ENCODE data around the gene CERCAM. TPM values are rescaled to one million over a fixed set of nuclear protein-coding genes. Genes with fewer than 3 reads are reported as not detected.

The CERCAM gene
- total and polyA plus RNA-seq, 2 of the 13 experiments (the other 11 are each of a cell fraction or from before 2014, with no cell fraction given), result 9.0 to 17.1 TPM

- TF ChIP-seq, protein P1, sequence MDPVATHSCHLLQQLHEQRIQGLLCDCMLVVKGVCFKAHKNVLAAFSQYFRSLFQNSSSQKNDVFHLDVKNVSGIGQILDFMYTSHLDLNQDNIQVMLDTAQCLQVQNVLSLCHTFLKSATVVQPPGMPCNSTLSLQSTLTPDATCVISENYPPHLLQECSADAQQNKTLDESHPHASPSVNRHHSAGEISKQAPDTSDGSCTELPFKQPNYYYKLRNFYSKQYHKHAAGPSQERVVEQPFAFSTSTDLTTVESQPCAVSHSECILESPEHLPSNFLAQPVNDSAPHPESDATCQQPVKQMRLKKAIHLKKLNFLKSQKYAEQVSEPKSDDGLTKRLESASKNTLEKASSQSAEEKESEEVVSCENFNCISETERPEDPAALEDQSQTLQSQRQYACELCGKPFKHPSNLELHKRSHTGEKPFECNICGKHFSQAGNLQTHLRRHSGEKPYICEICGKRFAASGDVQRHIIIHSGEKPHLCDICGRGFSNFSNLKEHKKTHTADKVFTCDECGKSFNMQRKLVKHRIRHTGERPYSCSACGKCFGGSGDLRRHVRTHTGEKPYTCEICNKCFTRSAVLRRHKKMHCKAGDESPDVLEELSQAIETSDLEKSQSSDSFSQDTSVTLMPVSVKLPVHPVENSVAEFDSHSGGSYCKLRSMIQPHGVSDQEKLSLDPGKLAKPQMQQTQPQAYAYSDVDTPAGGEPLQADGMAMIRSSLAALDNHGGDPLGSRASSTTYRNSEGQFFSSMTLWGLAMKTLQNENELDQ (CRISPR knock-in tag; IDR thresholded peaks at IDR 0.05; ENCODE audit: borderline replicate concordance), result no peak
- peak; percentile 1 to 46; a peak in 1 of 4 replicates for TF ChIP-seq HMGXB4 (CRISPR knock-in tag; IDR thresholded peaks at IDR 0.05; ENCODE audit: borderline replicate concordance in 1 of 2, low read depth in 1 of 2)
- TF ChIP-seq ASH2L (IDR thresholded peaks at IDR 0.05; ENCODE audit: insufficient read length, low read depth, low read length), result no peak
- TF ChIP-seq CC2D1A (CRISPR knock-in tag; IDR thresholded peaks at IDR 0.05), result no peak
- TF ChIP-seq ARNT (IDR thresholded peaks at IDR 0.05), result no peak
- no peak for TF ChIP-seq ZNF138 (CRISPR knock-in tag; IDR thresholded peaks at IDR 0.05; ENCODE audit: low read depth)
- TF ChIP-seq ZNF232 (CRISPR knock-in tag; IDR thresholded peaks at IDR 0.05; ENCODE audit: borderline replicate concordance), result no peak
- TF ChIP-seq SMAD9 (CRISPR knock-in tag; IDR thresholded peaks at IDR 0.05), result no peak
- TF ChIP-seq ZBTB7A (CRISPR knock-in tag; IDR thresholded peaks at IDR 0.05), result peak; percentile 34; the same call in 1 of the 2 replicates
- TF ChIP-seq NCOA5 (CRISPR knock-in tag; IDR thresholded peaks at IDR 0.05), result no peak
- no peak for TF ChIP-seq SP2 (CRISPR knock-in tag; IDR thresholded peaks at IDR 0.05)
- no peak for TF ChIP-seq ZNF614 (CRISPR knock-in tag; IDR thresholded peaks at IDR 0.05; ENCODE audit: borderline replicate concordance)
- TF ChIP-seq ZC3H4 (CRISPR knock-in tag; IDR thresholded peaks at IDR 0.05; ENCODE audit: borderline replicate concordance), result no peak
- peak; percentile 59; the same call in 1 of the 2 replicates for TF ChIP-seq SMC3 (IDR thresholded peaks at IDR 0.05; ENCODE audit: low read length)
- TF ChIP-seq RBAK (CRISPR knock-in tag; IDR thresholded peaks at IDR 0.05), result no peak
- peak; percentile 38; the same call in 1 of the 2 replicates for TF ChIP-seq ZNF652 (CRISPR knock-in tag; IDR thresholded peaks at IDR 0.05; ENCODE audit: borderline replicate concordance, low read depth)
- TF ChIP-seq CEBPG (CRISPR knock-in tag; IDR thresholded peaks at IDR 0.05), result no peak
- TF ChIP-seq ZNF883 (CRISPR knock-in tag; IDR thresholded peaks at IDR 0.05; ENCODE audit: not compliant biosample characterization), result no peak
- TF ChIP-seq, protein P2, sequence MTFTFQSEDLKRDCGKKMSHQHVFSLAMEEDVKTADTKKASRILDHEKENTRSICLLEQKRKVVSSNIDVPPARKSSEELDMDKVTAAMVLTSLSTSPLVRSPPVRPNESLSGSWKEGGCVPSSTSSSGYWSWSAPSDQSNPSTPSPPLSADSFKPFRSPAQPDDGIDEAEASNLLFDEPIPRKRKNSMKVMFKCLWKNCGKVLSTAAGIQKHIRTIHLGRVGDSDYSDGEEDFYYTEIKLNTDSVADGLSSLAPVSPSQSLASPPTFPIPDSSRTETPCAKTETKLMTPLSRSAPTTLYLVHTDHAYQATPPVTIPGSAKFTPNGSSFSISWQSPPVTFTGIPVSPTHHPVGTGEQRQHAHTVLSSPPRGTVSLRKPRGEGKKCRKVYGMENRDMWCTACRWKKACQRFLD (CRISPR knock-in tag; IDR thresholded peaks at IDR 0.05; ENCODE audit: borderline replicate concordance), result no peak
- TF ChIP-seq, protein P3, sequence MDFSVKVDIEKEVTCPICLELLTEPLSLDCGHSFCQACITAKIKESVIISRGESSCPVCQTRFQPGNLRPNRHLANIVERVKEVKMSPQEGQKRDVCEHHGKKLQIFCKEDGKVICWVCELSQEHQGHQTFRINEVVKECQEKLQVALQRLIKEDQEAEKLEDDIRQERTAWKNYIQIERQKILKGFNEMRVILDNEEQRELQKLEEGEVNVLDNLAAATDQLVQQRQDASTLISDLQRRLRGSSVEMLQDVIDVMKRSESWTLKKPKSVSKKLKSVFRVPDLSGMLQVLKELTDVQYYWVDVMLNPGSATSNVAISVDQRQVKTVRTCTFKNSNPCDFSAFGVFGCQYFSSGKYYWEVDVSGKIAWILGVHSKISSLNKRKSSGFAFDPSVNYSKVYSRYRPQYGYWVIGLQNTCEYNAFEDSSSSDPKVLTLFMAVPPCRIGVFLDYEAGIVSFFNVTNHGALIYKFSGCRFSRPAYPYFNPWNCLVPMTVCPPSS (IDR thresholded peaks at IDR 0.05), result no peak
- TF ChIP-seq HMG20A (CRISPR knock-in tag; IDR thresholded peaks at IDR 0.05; ENCODE audit: borderline replicate concordance), result no peak
- no peak for TF ChIP-seq ZNF773 (CRISPR knock-in tag; IDR thresholded peaks at IDR 0.05; ENCODE audit: borderline replicate concordance)
- no peak for TF ChIP-seq DMAP1 (CRISPR knock-in tag; IDR thresholded peaks at IDR 0.05)
- TF ChIP-seq KMT2B (CRISPR knock-in tag; IDR thresholded peaks at IDR 0.05), result no peak
- no peak for TF ChIP-seq ZNF451 (CRISPR knock-in tag; IDR thresholded peaks at IDR 0.05)
These were observed 8.4 kb upstream of the CERCAM start (continued) for GRCh38 chr9:128412120-128412790.

Data from HepG2 (cell line).